ENCODE data around the gene PTK7.

The PTK7 gene

DNA sequence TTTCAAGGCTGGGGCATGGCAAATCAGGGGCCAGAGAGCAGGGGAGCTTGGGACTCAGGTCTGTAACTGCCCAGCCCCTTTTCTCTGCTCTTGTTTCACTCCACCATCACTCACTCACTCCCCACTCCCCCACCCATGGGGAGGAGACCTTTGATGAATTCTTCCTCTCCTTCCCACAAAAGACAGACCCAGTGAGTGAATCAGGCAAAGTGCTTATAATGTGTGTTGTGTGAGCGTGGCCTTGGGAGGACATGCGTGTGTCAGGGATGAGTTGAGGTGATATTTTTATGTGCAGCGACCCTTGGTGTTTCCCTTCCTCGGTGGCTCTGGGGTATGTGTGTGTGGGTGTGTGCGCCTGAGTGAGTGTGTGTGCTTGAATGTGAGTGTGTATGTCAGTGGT lies 104.9 kb downstream of the PTK7 start:
- no peak for DNase-seq (ENCODE audit: low spot score)

DNA sequence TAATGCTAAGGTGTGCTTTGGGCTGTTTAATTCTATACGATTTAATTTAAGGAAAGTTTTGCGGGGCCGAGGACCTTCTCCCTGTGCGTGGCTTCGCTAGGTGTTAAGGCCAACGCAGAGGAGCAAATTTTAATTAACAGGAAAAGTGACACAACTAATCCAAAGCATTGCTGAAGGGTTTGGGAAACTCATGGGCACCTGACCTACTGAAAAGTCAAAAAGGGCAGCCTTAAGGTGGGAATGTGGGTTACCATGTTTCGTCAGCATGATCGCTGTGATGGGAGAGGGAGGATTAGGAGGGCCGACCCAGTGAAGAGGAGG lies 105.5 kb downstream of the PTK7 start:
- DNase-seq (ENCODE audit: low spot score) = no peak

- DNase-seq (ENCODE audit: low spot score) = peak; percentile 90
Observed at GRCh38 chr6:43181942-43182860, 106.1 kb downstream of the PTK7 start, which contains the start of gene CUL9. CUL9 (plus strand) TSS chr6:43182196; CDS start chr6:43184311, 2,115 bp downstream.

GRCh38 chr6:43183441-43183840 lies 107.3 kb downstream of the PTK7 start:
- DNase-seq (ENCODE audit: low spot score) = no peak

DNA sequence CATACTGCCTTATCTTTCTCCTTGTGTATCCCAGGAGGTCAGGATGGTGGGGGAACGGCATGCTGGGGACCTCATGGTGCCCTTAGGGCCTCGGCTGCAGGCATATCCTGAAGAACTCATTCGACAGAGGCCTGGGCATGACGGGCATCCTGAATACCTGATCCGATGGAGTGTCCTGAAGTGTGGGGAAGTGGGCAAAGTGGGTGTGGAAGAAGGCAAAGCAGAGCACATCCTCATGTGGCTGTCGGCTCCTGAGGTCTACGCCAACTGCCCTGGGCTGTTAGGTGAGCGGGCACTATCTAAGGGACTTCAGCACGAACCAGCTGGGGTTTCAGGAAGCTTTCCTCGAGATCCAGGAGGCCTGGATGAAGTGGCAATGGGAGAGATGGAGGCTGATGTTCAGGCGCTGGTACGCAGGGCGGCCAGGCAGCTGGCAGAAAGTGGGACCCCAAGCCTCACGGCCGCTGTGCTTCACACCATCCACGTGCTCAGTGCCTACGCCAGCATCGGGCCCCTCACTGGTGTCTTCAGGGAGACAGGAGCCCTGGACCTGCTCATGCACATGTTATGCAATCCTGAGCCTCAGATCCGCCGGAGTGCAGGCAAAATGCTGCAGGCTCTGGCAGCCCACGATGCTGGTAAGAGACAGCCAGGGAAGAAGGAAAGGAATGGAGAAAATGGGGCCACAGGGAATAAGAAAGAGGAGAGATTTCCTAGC lies 108.3 kb downstream of the PTK7 start:
- no peak for DNase-seq (ENCODE audit: low spot score)

DNA sequence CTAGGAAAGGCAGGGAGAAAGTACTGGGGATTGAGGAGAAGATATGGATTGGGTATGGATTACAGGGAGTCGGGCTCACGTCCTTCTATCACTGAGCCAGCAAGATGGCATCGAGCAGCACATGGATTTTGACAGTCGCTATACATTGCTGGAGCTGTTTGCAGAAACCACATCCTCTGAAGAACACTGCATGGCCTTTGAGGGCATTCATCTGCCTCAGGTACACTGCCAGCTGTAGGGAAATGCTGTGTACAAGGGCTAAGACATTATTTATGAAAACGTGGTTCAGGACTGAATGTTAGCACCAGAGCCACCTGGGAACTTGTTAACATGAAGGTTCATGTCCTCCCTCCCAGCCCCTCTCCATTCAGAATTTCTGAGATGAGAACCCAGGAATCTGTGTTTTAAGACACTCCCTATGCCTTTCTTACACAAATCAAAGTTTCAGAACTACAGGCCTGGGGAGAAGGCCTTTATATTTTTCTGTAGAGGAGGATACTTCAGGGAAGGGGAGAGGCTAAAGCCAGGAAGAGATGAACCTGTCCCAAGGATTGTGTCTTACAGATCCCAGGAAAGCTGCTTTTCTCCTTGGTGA lies 109.4 kb downstream of the PTK7 start:
- no peak for DNase-seq (ENCODE audit: low spot score)

DNA sequence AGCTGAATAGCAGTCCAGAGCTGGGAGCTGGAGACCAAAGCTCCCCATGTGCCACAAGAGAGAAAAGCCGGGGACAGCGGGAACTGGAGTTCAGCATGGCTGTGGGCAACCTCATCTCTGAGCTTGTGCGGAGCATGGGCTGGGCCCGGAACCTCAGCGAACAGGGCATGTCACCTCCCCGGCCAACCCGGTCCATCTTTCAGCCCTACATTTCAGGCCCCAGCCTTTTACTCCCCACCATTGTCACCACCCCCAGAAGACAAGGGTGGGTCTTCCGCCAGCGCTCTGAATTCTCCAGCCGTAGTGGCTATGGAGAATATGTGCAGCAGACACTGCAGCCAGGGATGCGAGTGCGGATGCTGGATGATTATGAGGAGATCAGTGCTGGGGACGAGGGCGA lies 109.9 kb downstream of the PTK7 start:
- no peak for DNase-seq (ENCODE audit: low spot score)

DNA sequence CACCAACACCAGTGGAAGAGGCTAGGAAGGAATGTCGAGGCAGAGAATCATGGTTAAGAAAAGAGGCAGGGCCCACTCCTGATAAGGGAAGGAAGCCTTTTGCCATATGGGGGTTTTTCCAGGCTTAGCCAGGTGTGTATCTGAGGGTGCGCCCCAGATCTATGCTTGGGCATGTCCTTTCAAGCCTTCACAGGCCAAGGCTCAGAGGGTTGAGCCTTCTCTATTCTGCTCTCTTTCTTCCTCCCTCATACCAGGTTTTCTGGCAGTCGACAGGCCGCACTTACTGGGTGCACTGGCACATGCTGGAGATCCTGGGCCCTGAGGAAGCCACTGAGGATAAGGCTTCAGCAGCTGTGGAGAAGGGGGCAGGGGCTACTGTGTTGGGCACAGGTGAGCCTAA lies 110.6 kb downstream of the PTK7 start:
- no peak for DNase-seq (ENCODE audit: low spot score)

- DNase-seq (ENCODE audit: low spot score) = no peak
Observed at GRCh38 chr6:43187821-43188220, 111.7 kb downstream of the PTK7 start.

DNA sequence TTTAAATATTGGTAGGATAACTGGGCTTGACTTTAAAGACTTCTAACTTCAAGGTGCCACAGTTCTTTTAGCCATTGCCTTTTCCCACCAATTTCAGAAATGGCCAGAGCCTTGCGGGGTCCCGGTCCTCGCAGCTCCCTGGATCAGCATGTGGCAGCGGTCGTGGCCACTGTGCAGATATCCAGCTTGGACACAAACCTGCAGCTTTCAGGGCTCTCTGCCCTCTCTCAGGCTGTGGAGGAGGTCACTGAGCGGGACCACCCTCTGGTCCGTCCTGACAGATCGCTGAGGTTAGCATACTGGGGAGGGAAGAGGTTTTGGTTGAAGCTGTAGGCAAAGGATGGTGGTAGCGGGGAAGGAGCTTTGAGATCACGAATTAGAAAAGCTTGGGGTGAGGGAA lies 112.3 kb downstream of the PTK7 start:
- no peak for DNase-seq (ENCODE audit: low spot score)

- DNase-seq (ENCODE audit: low spot score) = no peak
Observed at GRCh38 chr6:43189776-43190304, 113.7 kb downstream of the PTK7 start.

- DNase-seq (ENCODE audit: low spot score) = no peak
Observed at GRCh38 chr6:43192911-43193310, 116.8 kb downstream of the PTK7 start.

DNA sequence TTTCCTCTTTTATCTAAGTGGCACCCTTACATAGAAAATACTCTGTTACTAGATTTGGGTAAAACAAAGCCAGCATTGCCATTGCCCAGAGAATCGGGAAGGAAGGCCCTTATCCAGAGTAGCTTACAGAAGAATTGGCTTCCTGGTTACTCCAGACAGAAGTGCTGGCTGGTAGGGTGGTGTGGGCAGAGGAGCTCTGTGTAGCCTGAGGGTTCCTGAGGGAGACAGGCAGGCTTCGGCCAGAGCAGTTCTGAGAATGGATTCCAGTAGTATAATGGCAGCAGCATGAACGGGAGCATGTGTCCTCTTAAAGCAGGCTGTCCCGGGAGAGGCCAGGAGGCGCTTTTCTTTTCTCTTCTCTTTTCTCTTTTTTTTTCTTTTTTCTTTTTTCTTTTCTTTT lies 117.8 kb downstream of the PTK7 start:
- DNase-seq (ENCODE audit: low spot score) = no peak

GRCh38 chr6:43196337-43196736 lies 120.2 kb downstream of the PTK7 start:
- no peak for DNase-seq (ENCODE audit: low spot score)

DNA sequence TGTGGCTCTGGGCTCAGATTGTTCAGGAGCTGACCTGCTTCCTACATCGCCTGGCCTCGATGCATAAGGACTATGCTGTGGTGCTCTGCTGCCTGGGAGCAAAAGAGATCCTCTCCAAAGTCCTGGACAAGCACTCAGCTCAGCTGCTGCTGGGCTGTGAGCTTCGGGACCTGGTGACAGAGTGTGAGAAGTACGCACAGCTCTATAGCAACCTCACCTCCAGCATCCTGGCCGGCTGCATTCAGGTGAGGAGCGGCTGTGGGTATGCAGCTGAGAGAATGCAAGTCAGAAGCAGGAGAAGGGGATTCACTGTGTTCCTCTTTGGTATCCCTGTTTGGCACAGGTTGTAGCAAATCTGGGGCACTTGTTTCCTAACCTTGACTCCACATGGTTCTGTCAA lies 123.8 kb downstream of the PTK7 start:
- no peak for DNase-seq (ENCODE audit: low spot score)

DNA sequence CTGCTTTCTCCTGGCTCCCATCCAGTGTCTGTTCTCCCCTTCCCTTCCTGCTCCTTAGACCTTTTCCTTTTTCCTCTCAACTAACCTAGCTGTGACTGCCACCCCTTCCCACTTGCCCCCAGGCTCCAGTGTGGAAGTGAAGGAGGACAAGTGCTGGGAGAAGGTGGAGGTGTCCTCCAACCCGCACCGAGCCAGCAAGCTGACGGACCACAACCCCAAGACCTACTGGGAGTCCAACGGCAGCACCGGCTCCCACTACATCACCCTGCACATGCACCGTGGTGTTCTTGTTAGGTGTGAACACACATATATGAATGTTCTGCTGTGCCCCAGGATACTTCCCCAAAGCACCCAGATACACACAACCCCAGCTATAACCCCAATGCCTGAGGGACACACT lies 124.4 kb downstream of the PTK7 start:
- no peak for DNase-seq (ENCODE audit: low spot score)

- DNase-seq (ENCODE audit: low spot score) = no peak
Observed at GRCh38 chr6:43202451-43202850, 126.3 kb downstream of the PTK7 start.

- no peak for DNase-seq (ENCODE audit: low spot score)
Observed at GRCh38 chr6:43203029-43203717, 127.1 kb downstream of the PTK7 start.

DNA sequence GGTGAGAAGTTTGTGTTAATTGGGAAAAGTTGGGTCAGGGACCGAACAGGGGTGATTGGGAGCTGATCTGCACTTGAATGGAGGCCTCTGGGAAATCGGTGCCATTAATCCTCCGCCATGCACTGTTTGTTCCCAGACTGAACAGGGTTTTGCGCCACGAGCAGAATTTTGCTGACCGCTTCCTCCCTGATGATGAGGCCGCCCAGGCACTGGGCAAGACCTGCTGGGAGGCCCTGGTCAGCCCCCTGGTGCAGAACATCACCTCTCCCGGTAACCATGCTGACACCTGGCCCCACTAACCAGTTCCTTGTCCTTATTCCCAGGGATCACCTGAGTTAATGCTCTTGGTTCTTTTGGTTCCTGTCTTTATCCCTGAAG lies 127.6 kb downstream of the PTK7 start:
- no peak for DNase-seq (ENCODE audit: low spot score)

DNA sequence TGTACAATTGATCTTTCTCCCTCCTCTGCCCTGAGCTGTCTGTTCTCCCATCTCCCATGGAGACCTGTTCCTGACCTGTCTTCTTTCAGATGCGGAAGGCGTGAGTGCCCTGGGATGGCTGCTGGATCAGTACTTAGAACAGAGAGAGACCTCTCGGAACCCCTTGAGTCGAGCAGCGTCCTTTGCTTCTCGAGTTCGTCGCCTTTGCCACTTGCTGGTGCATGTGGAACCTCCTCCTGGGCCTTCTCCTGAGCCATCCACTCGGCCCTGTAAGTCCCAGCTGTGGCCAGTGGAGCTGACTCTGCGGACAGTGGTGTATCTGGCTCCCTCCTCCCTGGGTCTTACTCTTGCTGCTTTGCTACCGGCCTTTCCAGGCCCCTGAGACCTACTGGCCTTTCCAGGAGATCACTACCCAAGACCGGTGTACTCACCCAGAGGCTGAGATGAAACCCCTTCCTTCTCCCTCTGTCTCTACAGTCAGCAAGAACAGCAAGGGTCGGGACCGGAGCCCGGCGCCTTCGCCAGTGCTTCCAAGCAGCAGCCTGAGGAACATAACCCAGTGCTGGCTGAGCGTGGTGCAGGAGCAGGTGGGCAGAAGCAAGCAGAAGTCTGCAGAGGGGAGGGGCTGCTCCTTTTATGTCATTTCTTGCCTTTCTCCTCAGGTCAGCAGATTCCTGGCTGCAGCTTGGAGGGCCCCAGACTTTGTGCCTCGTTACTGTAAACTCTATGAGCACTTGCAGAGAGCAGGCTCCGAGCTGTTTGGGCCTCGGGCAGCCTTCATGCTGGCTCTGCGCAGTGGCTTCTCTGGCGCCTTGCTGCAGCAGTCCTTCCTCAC lies 128.4 kb downstream of the PTK7 start:
- no peak for DNase-seq (ENCODE audit: low spot score)

GRCh38 chr6:43205849-43206248 lies 129.7 kb downstream of the PTK7 start:
- DNase-seq (ENCODE audit: low spot score) = no peak

Measured in germinal center (tissue), 1 donor.